Ureter (tissue), 1 donor: ENCODE results near the gene SLC4A11. TPM values are rescaled to one million over a fixed set of nuclear protein-coding genes. Genes with fewer than 3 reads are reported as not detected.
"Not testable (repeated sequence)": the region's sequence is repeated elsewhere in the genome, so short reads cannot be mapped to it uniquely, and the experiment has no call there.

Source experiments
- DNase-seq: peaks from one replicate; pipeline ENCODE4 v3.0.0-alpha.2; 2020; ENCODE audit warnings: low spot score
- total RNA-seq: library from RNA; stranded (reverse); gene quantifications from one replicate; pipeline ENCODE4 v1.2.4, GENCODE V29; 2023
- donor health status: DM: yes; HTN: yes; CAD: no.

SLC4A11 gene
- total RNA-seq, 1 donor from 2014 or later, result 56.3 TPM

DNA sequence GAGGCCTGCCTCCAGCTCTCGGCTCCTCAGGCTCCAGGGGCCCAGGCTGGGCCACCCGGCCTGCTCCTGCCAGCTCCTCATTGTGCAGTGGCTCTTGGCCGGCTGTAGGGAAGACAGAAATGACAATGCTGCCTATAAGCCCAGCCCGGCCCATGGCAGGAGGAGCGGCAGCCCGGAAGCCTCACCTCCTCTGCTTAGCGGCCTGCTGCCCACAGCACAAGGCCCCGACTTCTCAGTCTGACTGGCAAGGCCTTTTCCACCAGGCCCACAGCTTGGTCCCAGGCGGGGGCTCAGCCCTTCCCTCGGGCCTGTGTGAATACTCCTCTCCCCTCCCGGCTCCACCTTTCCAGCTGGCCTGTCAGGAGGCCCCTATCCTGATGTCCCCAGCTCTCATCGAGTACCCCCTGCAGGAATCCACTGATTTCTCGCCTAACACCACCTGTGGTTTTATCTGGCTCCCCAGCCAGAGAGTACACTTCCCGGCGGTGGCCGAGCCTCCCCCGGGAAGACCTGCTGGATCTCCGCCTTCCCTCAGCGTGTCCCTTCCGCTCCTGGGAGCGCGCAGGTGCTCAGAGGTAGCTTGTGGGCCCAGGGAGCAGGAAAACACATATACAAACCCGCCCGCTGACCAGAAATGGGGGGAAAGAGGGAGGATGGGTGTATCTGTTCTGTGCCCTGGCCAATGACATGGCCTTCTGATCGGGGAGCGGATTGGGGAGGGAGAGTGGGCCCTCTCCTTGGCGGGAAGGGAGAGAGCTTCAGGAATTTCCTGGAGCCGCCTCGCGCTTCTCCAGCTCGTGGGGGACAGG lies 35.5 kb downstream of the SLC4A11 start:
- no peak for DNase-seq

DNA sequence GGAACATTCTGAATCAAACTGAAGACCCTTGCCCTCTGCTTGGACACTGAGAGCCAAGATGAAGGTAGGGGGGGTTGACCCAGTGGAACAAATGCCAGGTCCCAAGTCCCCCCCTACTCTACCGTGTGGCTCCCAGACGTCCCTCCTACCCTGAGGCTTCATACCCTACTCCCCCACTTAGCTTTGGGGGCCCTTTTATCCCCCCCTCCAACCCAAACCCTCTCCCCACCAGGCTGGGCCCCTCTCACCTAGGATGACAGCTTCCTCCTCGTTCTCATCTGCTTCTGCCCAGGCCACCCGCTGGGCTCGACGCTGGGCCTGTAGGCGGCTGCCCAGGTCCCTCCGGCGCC lies 36.0 kb downstream of the SLC4A11 start:
- DNase-seq, result no peak

DNA sequence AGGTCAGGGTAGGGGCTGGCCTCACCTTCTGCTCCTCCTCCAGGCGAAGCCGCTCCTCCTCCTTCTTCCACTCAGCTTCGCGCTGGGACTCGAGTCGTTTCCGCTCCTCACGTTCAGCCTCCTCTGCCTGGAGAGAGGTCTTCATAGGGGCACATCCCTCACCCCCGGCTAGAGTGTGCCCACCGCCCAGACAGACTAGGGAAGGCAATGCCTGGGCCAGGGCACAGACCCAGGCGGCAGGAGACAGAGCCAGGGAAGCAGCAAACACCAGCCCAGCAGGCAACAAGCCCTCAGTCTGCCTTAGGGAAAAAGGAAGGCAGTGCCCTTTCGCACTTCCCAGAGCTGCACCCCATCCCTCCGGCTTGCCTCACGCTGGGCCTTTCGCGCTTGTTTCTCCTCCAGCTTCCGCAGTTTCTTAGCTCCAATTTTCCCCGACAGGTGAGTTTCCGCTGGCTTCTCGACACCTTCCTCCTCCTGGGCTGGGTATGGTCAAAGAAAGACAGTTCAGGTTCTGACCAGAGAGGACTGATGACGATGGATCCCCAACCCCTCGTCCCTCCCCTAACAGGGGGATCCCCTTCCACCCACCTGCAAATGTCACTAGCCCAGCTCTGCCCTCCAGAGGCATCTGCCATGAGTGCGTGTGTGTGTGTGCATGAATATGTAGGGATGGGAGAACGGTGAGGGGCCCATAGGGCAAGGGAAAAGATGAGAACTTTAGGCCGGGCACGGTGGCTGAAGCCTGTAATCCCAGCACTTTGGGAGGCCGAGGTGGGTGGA lies 38.8 kb downstream of the SLC4A11 start:
- no peak for DNase-seq

DNA sequence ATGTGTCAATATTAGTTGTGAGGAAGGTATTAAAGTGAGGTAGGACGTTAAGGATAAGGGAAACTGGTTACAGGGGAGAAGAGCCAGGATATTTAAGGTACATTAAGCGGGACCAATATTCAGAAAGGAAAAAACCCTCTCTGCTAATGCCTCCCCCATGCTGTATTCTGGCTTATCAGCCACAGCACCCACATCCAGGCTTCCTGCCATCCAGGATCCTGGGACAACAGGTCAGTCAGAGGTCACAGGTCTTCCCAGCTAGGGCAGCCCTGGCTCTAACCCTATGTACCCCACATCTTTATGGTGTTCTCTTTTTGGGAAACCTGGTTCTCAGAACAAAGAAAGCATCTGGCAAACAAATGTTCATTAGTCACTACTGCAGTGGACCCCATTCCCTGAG lies 39.8 kb downstream of the SLC4A11 start:
- no peak for DNase-seq

DNA sequence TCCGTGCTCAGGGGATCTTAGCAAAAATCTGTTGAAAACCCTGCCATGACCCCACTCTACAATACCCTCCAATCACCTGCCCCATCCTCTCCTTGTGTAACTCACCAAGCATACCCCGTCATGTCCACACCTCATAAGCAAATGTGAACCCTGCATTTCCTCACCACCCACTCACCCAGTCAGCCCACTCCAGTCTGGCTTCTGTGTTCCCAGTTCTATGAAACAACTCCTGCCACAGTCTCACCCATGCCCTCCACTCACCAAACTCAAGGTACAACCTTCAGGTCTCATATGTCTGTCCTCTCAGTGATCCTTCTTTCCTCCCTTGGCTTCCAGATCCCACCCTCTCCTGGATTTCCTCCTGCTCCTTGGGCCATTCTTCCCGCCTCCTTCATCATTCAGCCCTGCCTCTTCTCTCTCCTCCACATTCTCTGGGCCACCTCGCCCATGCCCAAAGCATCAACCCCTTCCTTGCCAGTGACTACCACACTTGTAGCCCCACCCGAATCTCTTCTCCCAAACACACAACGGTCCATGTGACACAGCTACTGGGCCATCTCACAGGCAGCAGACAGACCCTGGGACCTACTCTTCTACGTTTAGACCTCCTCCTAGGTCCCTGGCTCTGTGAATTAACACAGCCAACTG lies 43.3 kb downstream of the SLC4A11 start:
- DNase-seq, result no peak

DNA sequence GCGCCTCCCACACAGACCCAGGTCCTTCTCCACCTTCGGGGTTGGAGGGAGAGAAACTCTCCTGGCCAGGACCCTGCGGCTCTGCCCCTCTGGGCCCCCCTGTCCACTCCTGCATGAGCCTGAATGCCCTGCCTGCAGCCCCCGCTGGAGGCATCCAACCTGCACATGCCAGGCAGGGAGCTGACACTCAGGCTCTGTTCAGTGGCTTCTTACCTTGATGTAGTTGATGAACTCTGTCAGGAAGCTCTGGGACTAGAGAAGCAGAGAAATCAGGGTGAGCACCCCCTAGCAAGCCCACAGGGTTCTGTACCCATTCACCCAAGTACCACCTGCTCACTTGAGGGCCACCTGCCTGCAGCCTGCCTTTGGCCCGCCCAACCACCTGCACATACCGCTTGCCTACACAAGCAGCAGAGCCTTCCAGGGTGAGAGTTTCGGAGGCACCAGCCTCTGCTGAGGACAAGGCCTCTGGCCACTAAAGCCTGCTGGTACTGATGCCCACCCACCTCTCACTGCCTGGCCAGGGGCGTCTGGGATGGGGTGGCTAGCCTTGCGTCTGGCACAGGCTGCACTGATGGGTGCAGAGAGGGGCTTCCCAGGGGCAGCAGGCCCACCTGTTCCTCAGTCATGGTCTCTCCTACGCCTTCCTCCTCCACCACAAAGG lies 44.2 kb downstream of the SLC4A11 start:
- no peak for DNase-seq

DNA sequence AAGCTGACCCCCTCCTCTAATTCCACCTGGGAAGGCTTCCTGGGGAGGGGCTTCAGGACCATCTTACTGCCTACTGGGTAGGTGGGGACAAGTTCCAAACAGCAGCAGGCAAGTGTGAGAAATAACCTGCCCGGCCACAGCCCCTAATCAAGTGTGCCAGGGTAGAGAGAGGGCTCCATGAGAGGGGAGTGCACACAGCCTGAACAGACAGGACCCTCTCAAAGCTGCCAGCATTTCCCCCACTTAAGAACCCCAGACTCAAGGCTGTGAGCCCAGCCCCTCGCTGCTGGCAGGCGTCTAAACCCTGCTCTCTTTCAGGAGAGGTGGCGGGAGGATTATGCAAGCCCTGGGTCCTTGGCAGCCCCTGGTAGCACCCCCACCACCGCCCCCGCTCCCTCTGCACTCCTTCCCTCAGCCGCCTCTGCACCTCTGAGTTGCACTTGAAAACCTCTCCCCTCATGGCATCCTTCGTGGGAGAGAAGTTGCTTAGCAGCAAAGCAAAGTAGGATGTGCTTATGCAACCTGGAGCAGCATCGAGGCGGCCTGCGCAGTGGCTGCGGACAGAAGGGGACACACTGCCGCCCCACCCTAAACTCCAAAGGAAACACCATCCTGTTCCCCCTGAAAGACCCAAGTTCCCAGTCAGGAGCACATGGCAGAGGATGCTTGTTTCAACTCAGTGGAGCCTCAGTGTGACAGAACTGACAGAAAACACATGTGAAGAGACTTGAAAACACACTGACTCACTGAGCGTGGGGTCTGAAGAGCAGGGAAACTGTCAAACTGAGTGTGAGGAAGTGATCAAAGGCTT lies 45.0 kb downstream of the SLC4A11 start:
- DNase-seq, result no peak

DNA sequence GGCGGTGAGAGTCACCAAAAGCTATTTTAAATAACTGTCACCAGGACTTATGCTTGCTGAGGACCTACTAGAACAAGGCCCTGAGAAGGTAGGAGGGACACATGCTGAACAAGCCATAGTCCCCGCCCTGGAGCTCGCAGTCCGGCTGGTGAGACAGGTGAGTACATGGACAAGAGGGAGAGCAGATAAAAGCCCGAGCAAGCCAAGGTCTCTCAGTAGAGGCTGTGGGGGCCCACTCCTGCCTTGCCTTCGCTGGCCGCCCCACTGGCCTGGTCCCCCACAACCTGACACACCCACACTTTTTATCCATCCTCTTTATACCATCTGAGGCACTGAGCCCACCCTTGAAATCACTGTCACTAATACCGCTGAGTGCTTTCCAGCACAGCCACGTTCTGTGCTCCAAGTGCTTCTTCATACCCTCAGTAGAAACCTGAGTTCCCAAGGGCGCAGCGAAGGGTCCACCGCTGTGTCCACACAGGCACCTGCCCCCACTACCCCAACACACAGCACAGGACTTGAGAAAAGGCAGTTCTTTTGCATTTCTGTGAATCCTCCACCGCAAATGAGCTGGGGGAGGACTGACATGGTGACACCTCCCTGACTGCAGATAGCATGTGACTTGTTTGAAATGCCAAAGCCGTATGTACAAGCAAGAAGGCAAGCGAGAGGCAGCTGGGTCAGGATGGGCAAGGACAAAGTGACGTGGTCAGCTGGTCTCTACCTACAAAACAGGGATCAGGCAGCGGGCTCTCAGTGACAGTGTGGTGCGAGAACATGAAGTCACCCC lies 46.6 kb downstream of the SLC4A11 start:
- no peak for DNase-seq

DNA sequence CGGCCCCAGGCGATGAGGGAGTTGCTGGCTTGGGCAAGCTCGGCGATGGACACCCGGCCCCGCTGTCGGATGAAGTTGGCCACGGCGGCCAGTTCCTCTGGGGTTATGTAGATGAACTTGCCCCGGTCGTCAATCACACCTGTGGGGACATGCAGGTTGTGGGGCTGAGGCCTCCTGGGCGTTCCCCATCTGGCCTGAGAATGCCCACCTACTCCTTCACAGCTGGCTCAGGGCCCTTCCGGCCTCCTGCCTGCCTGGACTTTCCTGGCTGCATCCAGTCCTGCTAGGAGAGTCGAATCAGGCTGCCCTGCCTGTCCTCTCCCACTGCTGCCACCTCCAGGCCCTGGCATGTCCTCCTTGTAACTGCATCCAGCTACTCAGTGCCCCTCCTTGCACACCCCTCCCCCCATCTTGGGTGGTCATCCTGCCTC lies 48.3 kb downstream of the SLC4A11 start:
- DNase-seq, result no peak

DNA sequence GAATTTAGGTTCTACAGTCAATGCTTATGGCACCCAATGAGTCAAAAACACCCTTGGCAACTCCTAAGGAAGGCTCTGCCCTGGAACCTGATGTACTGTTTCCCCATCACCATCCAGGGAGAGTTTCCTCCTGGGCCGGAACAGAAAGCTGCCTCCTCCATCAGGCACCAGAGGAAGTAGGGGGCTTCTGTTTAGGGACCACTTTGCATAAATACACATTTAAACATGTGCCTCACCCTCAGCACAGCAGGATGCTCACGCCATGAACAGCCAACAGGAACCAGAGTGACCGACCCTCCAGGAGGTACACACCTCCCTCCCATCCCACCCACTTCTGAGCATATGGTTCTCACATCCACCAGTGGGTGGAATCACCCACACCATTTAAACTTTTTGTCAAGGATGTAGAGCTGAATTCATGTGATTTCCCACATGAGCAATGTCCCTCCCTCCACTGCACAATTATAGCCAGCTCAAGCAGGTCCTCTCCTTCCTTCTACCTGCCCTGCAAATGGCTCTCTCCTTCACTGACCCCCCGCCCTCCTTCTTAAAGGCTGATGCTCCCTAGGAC lies 49.3 kb downstream of the SLC4A11 start:
- no peak for DNase-seq

DNA sequence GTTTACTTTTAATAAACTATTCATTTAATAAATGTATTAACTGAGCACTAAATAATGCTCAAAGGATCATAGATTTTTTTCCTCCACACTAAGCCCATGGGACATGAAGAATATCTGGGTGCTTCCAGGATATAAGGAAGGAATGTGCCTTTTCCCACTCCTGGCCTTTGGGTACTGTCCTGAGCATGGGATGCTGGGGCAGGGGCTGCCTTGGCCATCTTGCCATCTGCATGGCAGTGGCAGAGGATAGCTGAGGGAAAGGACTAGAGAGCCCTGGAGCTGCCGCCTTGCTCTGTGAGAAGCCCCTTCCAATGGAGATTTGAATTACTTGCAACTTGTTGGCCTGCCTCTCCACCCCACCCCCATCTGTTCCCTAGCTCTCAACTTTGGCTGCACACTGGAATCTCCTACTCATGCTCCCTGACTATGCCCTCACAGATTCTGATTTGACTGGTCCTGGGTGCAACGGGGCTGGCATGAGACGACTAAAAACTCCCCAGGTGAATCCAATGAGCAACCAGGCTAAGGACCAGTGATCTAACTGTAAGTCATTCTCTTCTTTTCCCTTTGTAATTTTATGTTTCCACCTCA lies 50.1 kb downstream of the SLC4A11 start:
- no peak for DNase-seq

DNA sequence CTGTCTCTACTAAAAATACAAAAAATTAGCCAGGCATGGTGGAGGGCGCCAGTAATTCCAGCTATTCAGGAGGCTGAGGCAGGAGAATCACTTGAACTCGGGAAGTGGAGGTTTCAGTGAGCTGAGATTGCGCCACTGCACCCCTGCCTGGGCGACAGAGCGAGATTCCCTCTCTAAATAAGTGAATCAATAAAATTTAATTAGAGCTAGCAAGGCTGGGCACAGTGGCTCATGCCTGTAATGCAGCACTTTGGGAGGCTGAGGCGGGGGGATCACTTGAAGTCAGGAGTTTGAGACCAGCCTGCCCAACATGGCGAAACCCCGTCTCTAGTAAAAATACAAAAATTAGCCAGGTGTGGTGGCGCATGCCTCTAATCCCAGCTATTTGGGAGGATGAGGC lies 51.1 kb downstream of the SLC4A11 start:
- not testable (repeated sequence) for DNase-seq

DNA sequence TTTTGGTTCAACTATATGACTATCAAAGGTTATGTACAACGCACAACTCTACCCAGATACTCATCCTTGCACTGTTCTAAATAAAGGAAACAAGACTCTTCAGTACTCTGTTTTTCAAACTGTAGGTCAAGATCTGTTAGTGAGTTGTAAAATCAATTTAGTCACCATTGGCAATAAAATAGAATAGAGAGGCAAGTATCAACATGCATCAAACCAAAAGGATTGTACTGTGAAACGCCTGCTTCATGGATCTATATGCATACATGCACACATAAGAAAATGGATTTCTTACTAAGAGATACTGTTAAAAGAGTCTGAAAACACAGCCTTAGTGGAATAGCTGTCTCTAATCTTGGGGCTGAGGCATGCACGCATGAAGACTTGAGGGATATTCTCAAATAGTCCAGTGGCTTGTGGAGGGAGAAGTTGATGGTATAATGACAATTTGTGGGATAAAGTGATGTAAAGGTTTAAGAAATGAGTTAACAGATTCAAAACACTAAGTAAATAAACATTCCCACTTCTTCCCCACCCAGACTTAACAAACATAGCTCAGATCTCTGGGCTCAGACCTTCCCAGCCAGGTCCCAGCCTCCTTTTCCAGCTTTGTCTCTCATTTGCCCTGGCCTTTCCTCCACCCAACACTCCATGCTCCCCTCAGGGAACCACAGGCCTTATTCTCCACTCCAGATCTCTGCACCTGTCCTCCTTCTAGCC lies 54.9 kb downstream of the SLC4A11 start:
- no peak for DNase-seq

DNA sequence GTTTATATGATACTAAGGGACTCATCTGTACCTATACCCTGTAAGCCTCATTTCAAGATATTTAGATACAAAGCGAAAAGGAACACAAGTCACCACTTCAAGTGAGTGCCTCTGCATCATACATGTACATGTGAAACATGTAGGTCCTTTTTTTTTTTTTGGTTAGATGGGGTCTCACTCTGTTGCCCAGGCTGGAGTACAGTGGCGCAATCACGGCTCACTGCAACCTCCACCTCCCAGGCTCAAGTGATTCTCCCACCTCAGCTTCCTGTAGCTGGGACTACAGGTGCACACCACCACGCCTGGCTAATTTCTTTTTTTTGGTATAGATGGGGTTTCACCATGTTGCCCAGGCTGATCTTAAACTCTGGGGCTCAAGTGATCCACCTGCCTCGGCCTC lies 56.6 kb downstream of the SLC4A11 start:
- DNase-seq, result not testable (repeated sequence)

DNA sequence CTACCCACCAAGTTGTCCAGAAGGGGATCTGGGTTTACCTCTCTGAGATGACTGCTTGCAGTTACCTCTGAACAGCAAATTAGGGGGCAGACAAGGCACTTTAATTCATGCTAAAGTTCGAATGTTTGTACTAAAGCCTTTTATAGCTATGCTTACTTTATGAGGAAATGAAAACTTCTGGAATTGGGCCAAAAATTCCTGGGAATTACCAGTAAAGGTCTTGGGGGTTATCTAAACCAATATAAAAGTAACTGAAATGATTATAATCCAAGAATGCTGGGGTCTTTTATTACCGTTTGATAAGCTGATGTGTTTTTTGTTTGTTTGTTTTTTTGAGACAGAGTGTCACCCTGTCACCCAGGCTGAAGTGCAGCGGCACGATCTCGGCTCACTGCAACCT lies 57.7 kb downstream of the SLC4A11 start:
- no peak for DNase-seq

DNA sequence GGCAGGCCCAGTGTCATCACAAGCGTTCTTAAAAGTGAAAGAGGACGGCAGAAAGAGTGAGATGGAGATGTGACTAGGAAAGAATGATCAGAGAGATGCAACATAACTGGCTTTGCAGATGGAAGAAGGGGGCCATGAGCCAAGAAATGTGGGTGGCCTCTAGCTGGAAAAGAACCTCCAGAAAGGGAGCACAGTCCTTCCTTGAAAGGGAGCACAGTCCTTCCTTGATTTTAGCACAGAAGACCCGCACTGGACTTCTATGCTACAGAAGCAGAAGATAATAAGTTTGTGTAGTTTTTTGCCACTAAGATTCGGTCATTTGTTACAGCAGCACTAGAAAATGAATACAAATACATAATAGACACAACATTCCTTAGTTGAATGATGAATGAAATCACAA lies 58.7 kb downstream of the SLC4A11 start:
- DNase-seq, result no peak

DNA sequence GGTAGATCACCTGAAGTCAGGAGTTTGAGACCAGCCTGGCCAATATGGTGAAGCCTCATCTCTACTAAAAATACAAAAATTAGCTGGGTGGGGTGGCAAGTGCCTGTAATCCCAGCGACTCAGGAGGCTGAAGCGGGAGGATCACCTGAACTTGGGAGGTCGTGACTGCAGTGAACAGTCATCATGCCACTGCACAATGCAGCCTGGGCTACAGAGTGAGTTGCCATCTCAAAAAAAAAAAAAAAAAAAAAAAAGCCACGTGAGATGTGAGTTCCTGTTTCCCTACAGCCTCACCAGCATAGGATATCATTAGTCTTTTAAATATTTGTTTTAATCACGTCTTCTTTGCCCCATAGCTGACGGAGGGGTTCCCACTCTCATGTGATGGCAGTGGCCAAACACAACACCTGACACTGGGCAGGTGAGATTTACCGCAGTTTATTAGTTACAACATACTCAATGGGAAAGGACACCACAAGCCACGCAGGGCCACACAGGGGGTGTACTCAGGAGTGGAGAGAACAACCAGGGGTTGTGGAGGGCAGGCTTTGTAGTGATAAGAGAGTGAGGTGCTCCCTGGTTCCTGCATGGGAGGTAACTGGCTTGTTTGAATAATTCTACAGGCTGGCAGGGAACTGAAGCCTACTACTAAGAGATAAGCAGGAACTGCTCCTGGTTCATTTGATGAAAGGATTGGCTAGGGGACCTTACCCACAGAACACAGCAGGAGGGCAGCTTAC lies 61.1 kb downstream of the SLC4A11 start:
- DNase-seq, result no peak
